ENCODE measurements around the gene ARHGEF1. TPM values are rescaled to one million over a fixed set of nuclear protein-coding genes. Genes with fewer than 3 reads are reported as not detected.

ARHGEF1 gene
- total and polyA plus RNA-seq, 9 donors, result 17.2 to 54.5 (median 47.3) TPM

GRCh38 chr19:41930926-41931592 is 48.1 kb downstream of the ARHGEF1 start:
- peaks cover 96% of the 10 kb centered on the region for H3K27me3 ChIP-seq (ENCODE audit: control insufficient read depth, insufficient read depth, low read length)
- peaks cover 10% of the 10 kb centered on the region for H3K4me1 ChIP-seq (ENCODE audit: control insufficient read depth, insufficient read depth, low read length)
- no peaks in the 10 kb centered on the region for H3K36me3 ChIP-seq (ENCODE audit: control insufficient read depth, insufficient read depth, low read length)
- 0% methylated on average over 7 of the region's 17 CpGs for WGBS (ENCODE audit: insufficient coverage)
- H3K4me3 ChIP-seq (ENCODE audit: low read length), result no peak overlapping the region
- no peak overlapping the region for H3K27ac ChIP-seq (ENCODE audit: low read length)
- no peaks in the 10 kb centered on the region for H3K9me3 ChIP-seq (replicated peaks; ENCODE audit: control insufficient read depth, low read depth, low read length)
- no peak for DNase-seq

GRCh38 chr19:41932259-41932719 is 49.3 kb downstream of the ARHGEF1 start:
- Histone ChIP-seq H3K27ac (ENCODE audit: low read length) (no peak overlapping the region), H3K9me3 (replicated peaks; ENCODE audit: control insufficient read depth, low read depth, low read length) (no peaks in the 10 kb centered on the region), H3K4me3 (ENCODE audit: low read length) (no peak overlapping the region), H3K36me3 (ENCODE audit: control insufficient read depth, insufficient read depth, low read length) (no peaks in the 10 kb centered on the region), H3K27me3 (ENCODE audit: control insufficient read depth, insufficient read depth, low read length) (peaks cover 96% of the 10 kb centered on the region), H3K4me1 (ENCODE audit: control insufficient read depth, insufficient read depth, low read length) (peaks cover 10% of the 10 kb centered on the region)
- no peak for DNase-seq
- 12% methylated on average over 8 of the region's 11 CpGs for WGBS (ENCODE audit: insufficient coverage)

- Histone ChIP-seq H3K4me1 (ENCODE audit: control insufficient read depth, insufficient read depth, low read length) (peaks cover 10% of the 10 kb centered on the region), H3K27me3 (ENCODE audit: control insufficient read depth, insufficient read depth, low read length) (peaks cover 96% of the 10 kb centered on the region), H3K36me3 (ENCODE audit: control insufficient read depth, insufficient read depth, low read length) (no peaks in the 10 kb centered on the region), H3K4me3 (ENCODE audit: low read length) (no peak overlapping the region), H3K27ac (ENCODE audit: low read length) (no peak overlapping the region), H3K9me3 (replicated peaks; ENCODE audit: control insufficient read depth, low read depth, low read length) (no peaks in the 10 kb centered on the region)
- WGBS (ENCODE audit: insufficient coverage), result 12% methylated on average over 18 of the region's 29 CpGs
- no peak for DNase-seq
Measured at GRCh38 chr19:41932720-41933332, 49.8 kb downstream of the ARHGEF1 start.

- no peak overlapping the region for H3K27ac ChIP-seq (ENCODE audit: low read length)
- H3K9me3 ChIP-seq (replicated peaks; ENCODE audit: control insufficient read depth, low read depth, low read length), result no peaks in the 10 kb centered on the region
- H3K27me3 ChIP-seq (ENCODE audit: control insufficient read depth, insufficient read depth, low read length), result peaks cover 94% of the 10 kb centered on the region
- 39% methylated on average over 7 of the region's 7 CpGs for WGBS (ENCODE audit: insufficient coverage)
- peaks cover 7% of the 10 kb centered on the region for H3K4me1 ChIP-seq (ENCODE audit: control insufficient read depth, insufficient read depth, low read length)
- no peaks in the 10 kb centered on the region for H3K36me3 ChIP-seq (ENCODE audit: control insufficient read depth, insufficient read depth, low read length)
- H3K4me3 ChIP-seq (ENCODE audit: low read length), result no peak overlapping the region
- no peak for DNase-seq
Measured at GRCh38 chr19:41933693-41934426, 50.9 kb downstream of the ARHGEF1 start.

GRCh38 chr19:41934849-41935374 is 51.9 kb downstream of the ARHGEF1 start:
- peak; percentile 67 for DNase-seq
- Histone ChIP-seq H3K36me3 (ENCODE audit: control insufficient read depth, insufficient read depth, low read length) (no peaks in the 10 kb centered on the region), H3K9me3 (replicated peaks; ENCODE audit: control insufficient read depth, low read depth, low read length) (no peaks in the 10 kb centered on the region), H3K4me1 (ENCODE audit: control insufficient read depth, insufficient read depth, low read length) (peaks cover 7% of the 10 kb centered on the region), H3K4me3 (ENCODE audit: low read length) (no peak overlapping the region), H3K27me3 (ENCODE audit: control insufficient read depth, insufficient read depth, low read length) (peaks cover 87% of the 10 kb centered on the region), H3K27ac (ENCODE audit: low read length) (no peak overlapping the region)
- 21% methylated on average over 6 of the region's 7 CpGs for WGBS (ENCODE audit: insufficient coverage)

GRCh38 chr19:41935760-41936415 is 52.9 kb downstream of the ARHGEF1 start:
- WGBS (ENCODE audit: insufficient coverage), result 47% methylated on average over 2 of the region's 26 CpGs
- Histone ChIP-seq H3K4me1 (ENCODE audit: control insufficient read depth, insufficient read depth, low read length) (peaks cover 10% of the 10 kb centered on the region), H3K27me3 (ENCODE audit: control insufficient read depth, insufficient read depth, low read length) (peaks cover 83% of the 10 kb centered on the region), H3K36me3 (ENCODE audit: control insufficient read depth, insufficient read depth, low read length) (no peaks in the 10 kb centered on the region), H3K9me3 (replicated peaks; ENCODE audit: control insufficient read depth, low read depth, low read length) (no peaks in the 10 kb centered on the region), H3K27ac (ENCODE audit: low read length) (no peak overlapping the region), H3K4me3 (ENCODE audit: low read length) (no peak overlapping the region)
- DNase-seq, result no peak

- H3K27me3 ChIP-seq (ENCODE audit: control insufficient read depth, insufficient read depth, low read length), result peaks cover 83% of the 10 kb centered on the region
- H3K27ac ChIP-seq (ENCODE audit: low read length), result no peak overlapping the region
- no peaks in the 10 kb centered on the region for H3K36me3 ChIP-seq (ENCODE audit: control insufficient read depth, insufficient read depth, low read length)
- H3K4me3 ChIP-seq (ENCODE audit: low read length), result no peak overlapping the region
- 60% methylated on average over 8 of the region's 8 CpGs for WGBS (ENCODE audit: insufficient coverage)
- no peaks in the 10 kb centered on the region for H3K9me3 ChIP-seq (replicated peaks; ENCODE audit: control insufficient read depth, low read depth, low read length)
- H3K4me1 ChIP-seq (ENCODE audit: control insufficient read depth, insufficient read depth, low read length), result peaks cover 14% of the 10 kb centered on the region
- DNase-seq, result no peak
Measured at GRCh38 chr19:41936416-41936850, 53.4 kb downstream of the ARHGEF1 start.

- Histone ChIP-seq H3K4me1 (ENCODE audit: control insufficient read depth, insufficient read depth, low read length) (peaks cover 14% of the 10 kb centered on the region), H3K36me3 (ENCODE audit: control insufficient read depth, insufficient read depth, low read length) (no peaks in the 10 kb centered on the region), H3K9me3 (replicated peaks; ENCODE audit: control insufficient read depth, low read depth, low read length) (no peaks in the 10 kb centered on the region), H3K4me3 (ENCODE audit: low read length) (no peak overlapping the region), H3K27me3 (ENCODE audit: control insufficient read depth, insufficient read depth, low read length) (peaks cover 82% of the 10 kb centered on the region), H3K27ac (ENCODE audit: low read length) (no peak overlapping the region)
- 45% methylated on average over 12 of the region's 15 CpGs for WGBS (ENCODE audit: insufficient coverage)
- no peak for DNase-seq
Measured at GRCh38 chr19:41936961-41937360, 54.0 kb downstream of the ARHGEF1 start.

- Histone ChIP-seq H3K36me3 (ENCODE audit: control insufficient read depth, insufficient read depth, low read length) (no peaks in the 10 kb centered on the region), H3K27ac (ENCODE audit: low read length) (no peak overlapping the region), H3K9me3 (replicated peaks; ENCODE audit: control insufficient read depth, low read depth, low read length) (no peaks in the 10 kb centered on the region), H3K4me3 (ENCODE audit: low read length) (no peak overlapping the region), H3K27me3 (ENCODE audit: control insufficient read depth, insufficient read depth, low read length) (peaks cover 74% of the 10 kb centered on the region), H3K4me1 (ENCODE audit: control insufficient read depth, insufficient read depth, low read length) (peaks cover 11% of the 10 kb centered on the region)
- WGBS (ENCODE audit: insufficient coverage), result 21% methylated on average over 16 of the region's 22 CpGs
- DNase-seq, result no peak
Measured at GRCh38 chr19:41937525-41938468, 54.8 kb downstream of the ARHGEF1 start.

All from muscle of leg (tissue), 11 donors.